Measurements from ENCODE around the gene MAP1B. TPM values are rescaled to one million over a fixed set of nuclear protein-coding genes. Genes with fewer than 3 reads are reported as not detected.

Gene MAP1B
- total RNA-seq, 2 donors from 2014 or later = 6.1 to 16.2 TPM

- H3K9ac ChIP-seq (ENCODE audit: low read depth in 2 of 2, low read length in 2 of 2) = no peak overlapping the region
- H3K4me1 ChIP-seq = no peaks in the 10 kb centered on the region
- no peak overlapping the region for H3K27ac ChIP-seq
- no peak for DNase-seq
- H3K4me3 ChIP-seq = no peak overlapping the region
- no peaks in the 10 kb centered on the region for H3K9me3 ChIP-seq
- H3K27me3 ChIP-seq = no peaks in the 10 kb centered on the region
- intact Hi-C loops (cut with DNase I) = no loop called here
- no peaks in the 10 kb centered on the region for H3K36me3 ChIP-seq
- no peak for TF ChIP-seq CTCF (IDR thresholded peaks at IDR 0.05)
Measured at GRCh38 chr5:72123764-72124376, 16.6 kb downstream of the MAP1B start.

DNA sequence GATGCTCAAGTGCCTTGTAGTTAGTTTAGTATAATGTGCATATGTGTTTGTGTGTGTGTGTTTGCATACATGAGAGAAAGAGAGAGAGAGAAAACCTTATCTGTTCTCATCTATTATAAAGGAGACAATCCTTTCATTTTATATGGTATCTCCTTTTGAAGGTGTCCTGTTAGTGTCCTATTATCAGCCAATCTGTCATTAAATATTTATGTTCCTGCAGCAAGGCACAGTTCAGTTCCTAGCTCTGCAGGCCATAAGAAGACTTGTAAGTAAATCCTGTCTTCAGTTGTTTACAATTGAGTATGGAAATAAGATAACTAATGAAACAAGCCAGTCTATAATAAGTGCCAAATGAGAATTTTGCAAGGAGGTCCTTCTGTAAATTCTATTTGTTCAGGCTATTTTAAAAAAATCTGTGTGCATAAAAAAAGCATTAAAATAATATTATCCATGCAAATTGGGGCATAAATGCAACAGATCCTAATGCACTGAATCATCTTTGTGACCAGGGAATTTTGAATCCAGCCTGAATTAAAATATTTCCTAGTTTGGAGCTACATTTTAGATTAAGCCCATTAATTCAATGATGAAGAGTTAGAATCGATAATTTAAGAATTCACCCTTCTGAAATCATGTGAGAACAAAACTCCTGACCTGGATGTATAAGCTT is 18.1 kb downstream of the MAP1B start:
- no peak for DNase-seq
- H3K9me3 ChIP-seq = no peaks in the 10 kb centered on the region
- no peak overlapping the region for H3K27ac ChIP-seq
- H3K4me3 ChIP-seq = no peak overlapping the region
- intact Hi-C loops (cut with DNase I) = no loop called here
- H3K27me3 ChIP-seq = no peaks in the 10 kb centered on the region
- no peaks in the 10 kb centered on the region for H3K4me1 ChIP-seq
- no peaks in the 10 kb centered on the region for H3K36me3 ChIP-seq
- no peak overlapping the region for H3K9ac ChIP-seq (ENCODE audit: low read depth in 2 of 2, low read length in 2 of 2)
- no peak for TF ChIP-seq CTCF (IDR thresholded peaks at IDR 0.05)

GRCh38 chr5:72125941-72126620 is 18.8 kb downstream of the MAP1B start:
- intact Hi-C loops (cut with DNase I) = no loop called here
- H3K4me3 ChIP-seq = no peak overlapping the region
- no peaks in the 10 kb centered on the region for H3K4me1 ChIP-seq

GRCh38 chr5:72126796-72127195 is 19.5 kb downstream of the MAP1B start:
- H3K9me3 ChIP-seq = no peaks in the 10 kb centered on the region
- no peak overlapping the region for H3K27ac ChIP-seq
- no peaks in the 10 kb centered on the region for H3K27me3 ChIP-seq
- H3K4me1 ChIP-seq = no peaks in the 10 kb centered on the region
- TF ChIP-seq CTCF (IDR thresholded peaks at IDR 0.05) = no peak
- no peaks in the 10 kb centered on the region for H3K36me3 ChIP-seq
- H3K9ac ChIP-seq (ENCODE audit: low read depth in 2 of 2, low read length in 2 of 2) = no peak overlapping the region
- intact Hi-C loops (cut with DNase I) = no loop called here
- H3K4me3 ChIP-seq = no peak overlapping the region
- no peak for DNase-seq

More at GRCh38 chr5:72125941-72126620, 18.8 kb downstream of the MAP1B start:
- Histone ChIP-seq H3K9ac (ENCODE audit: low read depth in 2 of 2, low read length in 2 of 2) (no peak overlapping the region), H3K27me3 (no peaks in the 10 kb centered on the region), H3K27ac (no peak overlapping the region), H3K9me3 (no peaks in the 10 kb centered on the region), H3K36me3 (no peaks in the 10 kb centered on the region)
- DNase-seq = no peak
- no peak for TF ChIP-seq CTCF (IDR thresholded peaks at IDR 0.05)

- Histone ChIP-seq H3K36me3 (no peaks in the 10 kb centered on the region), H3K9me3 (no peaks in the 10 kb centered on the region), H3K4me1 (no peaks in the 10 kb centered on the region), H3K9ac (ENCODE audit: low read depth in 2 of 2, low read length in 2 of 2) (no peak overlapping the region), H3K27me3 (no peaks in the 10 kb centered on the region), H3K27ac (no peak overlapping the region), H3K4me3 (no peak overlapping the region)
- intact Hi-C loops (cut with DNase I) = loop anchor here (5.0 kb wide), 1 partner anchor 183 kb away; no protein-coding TSS in a partner anchor
- no peak for TF ChIP-seq CTCF (IDR thresholded peaks at IDR 0.05)
- no peak for DNase-seq
Measured at GRCh38 chr5:72129725-72130124, 22.4 kb downstream of the MAP1B start.

Measured in colonic mucosa (tissue), 4 donors.